Measurements from ENCODE around the gene INSIG2.

INSIG2 gene

DNA sequence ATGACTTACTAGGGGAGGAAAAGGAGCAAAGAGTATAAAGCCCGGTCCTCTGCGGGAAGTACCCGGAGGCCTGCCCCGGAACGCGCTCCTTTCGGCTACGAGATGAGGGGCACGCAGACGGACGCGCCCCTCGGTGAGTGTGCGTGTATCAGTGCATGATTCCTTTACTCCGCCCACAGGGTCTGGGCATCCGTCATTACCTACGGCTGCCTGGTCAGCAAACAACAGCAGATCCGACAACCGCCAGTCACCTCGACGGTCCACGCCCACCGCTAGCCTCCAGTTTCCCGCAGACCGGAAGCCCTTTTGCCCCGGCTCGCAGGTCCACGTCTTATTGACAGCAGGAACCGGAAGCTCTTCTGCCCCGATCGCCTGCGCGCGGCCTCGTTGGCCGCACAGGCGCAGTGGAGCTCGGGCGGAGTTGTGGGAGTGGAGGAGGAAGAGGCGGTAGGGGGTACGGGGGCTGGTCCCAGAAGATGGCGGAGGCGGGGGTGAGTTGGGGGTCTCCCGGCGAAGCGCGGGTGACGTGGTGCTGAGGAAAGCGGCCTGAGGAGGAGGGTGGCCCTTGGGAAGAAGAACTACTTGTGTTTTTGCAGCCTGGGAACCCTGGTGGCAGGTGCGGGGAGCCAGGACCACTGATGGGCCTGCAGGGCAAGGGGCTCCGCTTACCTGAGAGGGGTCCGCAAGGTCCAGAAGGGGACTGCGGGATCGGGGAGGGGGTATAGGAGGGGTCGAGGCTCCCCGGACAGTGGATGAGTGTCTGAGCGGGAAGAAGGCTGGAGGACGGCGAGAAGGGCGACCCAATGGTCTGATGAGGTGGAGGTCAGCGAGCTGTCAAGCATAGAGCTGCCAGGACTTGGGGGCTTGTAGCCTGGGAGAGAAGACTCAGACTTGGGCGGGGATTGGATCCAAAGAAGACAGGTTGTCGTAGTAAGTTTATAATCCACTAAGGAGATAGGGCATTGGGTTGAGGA is at the start of gene INSIG2:
Gene INSIG2, plus strand, starts transcription at position 421 of the 974 bp plus-strand sequence. CDS start 8,086 bp downstream, outside the sequence.
- peak; percentile 91 to 95 for DNase-seq

DNA sequence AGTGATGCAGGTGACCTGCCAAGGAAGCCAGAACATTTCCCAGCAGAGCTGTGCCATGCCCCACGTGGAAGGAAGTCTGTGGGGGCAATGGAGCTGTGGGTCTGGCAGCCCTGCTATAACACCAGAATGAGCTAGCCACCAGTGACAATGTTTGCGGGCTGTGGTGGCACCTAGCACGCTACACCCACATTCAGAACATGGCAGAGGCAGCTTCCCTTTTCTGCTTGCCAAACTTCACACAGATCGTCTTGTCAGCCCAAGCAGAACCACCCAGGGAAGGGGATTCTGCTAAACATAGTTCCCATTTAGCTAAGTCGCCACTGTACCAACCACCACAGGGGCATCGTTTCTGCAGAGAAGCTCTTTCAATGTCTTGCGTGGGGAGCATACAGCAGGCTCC is 47.4 kb upstream of the INSIG2 start:
- DNase-seq, result no peak

DNA sequence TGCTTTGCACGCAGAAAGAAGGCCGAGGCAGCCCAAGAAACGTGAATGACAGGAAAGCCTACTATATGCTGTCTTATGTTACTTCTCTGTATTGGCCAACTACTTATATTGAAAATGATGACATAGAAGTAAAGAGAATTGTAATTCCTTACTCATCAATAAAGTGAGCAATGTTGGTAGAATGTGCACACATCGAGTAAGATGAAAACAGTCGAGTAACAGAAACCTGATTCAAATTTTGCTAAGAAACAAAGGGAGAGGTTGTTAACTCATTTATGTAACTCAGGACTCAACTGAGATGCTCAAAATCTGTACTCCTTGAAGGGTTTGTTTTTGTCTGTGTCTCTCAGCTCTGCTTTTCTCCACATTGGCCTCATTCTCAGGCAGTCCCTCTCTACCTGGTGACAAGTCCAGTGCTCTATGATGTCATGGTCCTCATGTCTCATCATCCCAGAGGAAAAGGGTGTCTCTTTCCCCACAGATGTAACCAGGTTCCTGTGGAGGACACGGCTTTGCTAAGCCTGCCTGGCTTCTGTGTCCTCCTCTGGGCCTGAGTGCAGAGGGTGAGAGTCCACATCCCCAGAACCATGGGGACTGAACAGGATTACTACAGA is 44.1 kb upstream of the INSIG2 start:
- no peak for DNase-seq

DNA sequence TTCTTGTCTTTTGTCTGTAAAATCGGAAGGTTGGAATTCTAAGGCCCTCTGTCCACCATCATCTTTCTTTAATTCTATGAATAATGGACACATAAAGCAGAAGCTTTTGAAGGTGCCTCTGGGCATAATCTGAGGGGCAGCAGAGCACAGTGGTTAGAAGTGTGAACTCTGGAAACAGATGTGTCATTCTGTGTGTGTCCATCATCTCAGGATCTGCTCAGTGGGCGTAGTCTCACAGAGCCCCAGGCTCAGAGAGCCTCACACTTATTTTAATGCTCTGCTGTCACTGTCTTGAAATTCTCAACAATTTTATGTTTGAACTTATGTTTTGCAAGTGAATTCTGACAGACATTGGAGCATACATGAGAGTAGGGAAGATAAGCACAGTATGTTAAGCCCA is 43.4 kb upstream of the INSIG2 start:
- DNase-seq, result no peak

DNA sequence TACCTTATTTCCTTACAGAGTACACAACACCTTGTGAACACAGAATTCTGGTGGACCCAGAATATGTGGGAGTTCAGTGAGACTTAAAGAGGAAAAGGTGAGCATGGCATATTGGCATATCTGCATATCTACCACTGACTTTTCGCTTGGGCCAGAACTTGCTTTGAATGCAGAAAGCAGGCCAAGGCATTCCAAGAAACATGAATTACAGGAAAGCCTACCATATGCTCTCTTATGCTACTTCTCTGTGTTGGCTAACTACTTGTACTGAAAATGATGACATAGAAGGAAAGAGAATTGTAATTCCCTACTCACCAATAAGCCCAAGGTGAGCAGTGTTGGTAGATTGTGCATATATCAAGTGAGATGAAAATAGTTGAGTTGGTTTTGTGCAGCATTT is 43.0 kb upstream of the INSIG2 start:
- no peak for DNase-seq

DNA sequence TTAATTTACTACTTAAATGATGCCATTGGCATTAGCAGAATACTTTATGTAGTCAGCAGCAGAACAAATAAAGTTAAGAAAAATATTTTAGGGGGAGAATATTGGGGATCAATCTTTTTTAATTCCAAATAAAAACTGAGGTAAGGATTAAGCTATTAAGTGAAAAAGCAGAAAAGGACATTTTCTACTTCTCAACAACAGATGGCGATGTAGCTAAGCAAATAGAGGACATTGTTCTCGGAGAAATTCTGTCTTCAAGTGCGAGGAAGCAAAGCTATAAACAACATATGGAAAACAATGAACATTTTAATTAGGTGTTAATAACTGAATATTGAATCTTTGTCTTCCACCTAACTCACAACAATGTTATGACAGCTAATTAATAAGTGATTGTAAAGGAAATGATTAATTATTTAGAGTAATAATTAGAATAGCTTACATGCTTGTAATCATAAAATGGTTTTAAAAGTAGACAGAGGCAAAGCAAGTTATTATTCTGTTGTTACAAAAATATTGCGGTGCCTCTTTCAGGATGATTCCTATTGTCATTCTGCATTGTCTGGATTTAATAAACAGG is 41.5 kb upstream of the INSIG2 start:
- no peak for DNase-seq

DNA sequence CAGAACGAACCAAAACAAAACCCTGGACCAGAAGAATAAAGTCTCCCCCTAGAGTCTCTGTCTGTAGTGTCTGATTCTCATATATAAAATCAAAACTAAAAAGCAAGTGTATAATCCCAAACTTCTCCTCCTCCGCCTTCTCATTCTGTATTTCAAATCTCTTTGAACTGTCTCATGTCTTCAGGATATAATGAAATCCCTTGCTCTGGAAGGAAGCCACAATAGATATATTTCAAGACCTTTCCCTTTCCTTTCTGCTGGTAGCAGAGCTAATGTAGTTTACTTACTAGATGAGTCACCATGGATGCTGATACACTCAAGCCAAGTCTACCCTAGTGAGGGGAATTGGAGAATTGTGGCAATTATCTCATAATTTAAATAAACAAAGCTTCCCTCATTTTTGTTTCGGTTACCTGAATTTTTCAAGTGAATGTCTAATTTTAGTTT is 40.9 kb upstream of the INSIG2 start:
- no peak for DNase-seq

DNA sequence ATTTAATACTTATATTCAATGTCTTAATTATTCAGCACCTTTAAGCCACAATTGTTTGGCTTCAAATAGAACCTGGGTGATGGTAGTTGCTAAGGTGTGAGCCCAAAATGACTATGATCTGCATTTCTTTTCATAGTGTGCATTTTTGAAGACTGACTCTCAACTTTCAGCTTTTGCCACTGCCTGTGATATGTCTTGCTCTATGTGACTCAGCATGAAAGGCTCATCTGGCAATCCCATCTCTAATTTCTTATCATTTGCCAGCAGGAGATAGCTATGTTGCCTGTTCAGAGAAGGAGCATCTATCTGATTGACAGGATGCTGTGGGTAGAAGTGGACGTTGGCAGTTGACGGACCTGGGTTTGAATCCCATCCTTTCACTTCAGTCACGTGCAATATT is 39.9 kb upstream of the INSIG2 start:
- DNase-seq, result no peak

DNA sequence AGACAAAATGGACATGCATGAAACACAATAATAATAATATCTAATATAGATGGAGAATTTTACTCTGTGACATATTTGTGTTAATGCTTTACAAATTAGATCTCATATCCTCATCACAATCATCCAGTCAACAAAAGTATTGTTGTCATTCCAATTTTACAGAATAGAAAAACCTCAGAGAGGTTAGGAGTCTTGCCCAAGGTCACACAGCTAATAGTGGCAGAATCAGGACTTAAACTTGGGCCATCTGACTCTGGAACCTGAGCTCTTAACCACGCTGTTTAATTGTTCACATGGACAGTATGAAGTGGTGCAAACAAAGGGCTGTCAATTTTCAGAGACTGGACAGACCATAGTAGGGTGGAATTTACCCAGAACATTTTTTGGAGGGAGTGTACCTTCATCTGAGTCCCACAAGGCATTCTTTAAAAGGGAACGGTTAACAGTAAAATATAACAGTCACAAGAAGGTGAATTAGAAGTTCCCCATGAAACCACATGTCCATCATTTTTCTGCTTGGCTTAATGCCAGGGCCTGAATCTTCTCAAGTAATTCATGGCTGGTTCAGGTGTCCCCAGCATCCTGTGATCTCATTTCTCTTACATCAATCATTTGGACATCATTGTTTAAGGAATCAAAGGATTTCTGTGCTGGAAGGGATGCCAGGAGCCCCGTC is 39.0 kb upstream of the INSIG2 start:
- DNase-seq, result no peak

DNA sequence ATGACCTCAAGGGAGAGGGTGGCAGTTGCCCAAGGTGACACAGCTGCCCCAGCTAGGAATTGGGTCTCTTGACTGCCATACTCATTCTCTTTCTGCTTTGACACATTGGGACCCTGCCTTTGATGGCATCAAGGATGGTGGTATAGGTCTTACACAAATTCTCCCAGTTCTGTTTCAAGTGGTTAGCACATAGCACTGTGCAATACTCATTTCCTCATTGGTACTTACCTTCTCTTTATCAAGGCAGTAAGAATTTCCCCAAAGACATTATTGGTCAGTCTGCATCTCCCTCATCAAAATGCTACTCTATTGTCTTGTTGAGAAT is 38.5 kb upstream of the INSIG2 start:
- no peak for DNase-seq

DNA sequence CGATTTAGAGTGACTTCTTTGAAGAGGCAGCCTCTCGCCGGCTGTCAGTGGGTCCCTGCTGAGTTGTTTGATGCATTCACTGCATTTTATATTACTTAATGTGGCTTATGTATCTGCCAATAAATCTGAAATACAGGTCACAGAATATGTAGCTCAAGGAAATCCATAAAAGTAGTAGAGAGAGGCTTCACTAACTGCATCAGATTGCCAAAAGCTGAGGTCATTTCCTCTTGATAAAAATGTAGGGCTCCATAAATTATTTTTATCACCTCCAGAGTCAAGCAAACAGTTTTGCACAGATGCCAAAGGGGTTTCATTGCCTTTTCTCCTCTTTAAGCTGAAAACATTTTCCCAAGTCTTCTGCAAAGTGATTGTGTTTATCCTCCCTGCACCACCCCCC is 37.9 kb upstream of the INSIG2 start:
- no peak for DNase-seq

DNA sequence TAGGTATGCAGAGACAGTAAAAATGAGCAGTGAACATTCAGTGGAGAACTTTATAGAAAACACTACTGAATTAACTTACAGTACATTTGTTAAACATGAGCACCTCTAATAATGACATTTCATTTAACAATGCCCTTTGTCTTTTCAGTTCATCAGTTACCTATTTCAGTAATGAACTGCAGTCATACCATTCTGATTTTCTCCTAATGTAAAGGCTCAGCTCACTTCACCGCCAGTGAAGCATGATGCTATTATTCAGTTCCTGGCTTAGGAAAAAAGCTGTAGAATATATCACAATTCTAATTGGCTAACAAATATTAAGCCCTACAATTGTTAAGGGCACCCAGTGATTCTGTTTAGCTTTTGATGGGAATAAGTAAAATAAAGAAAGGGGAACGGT is 37.3 kb upstream of the INSIG2 start:
- DNase-seq, result no peak

DNA sequence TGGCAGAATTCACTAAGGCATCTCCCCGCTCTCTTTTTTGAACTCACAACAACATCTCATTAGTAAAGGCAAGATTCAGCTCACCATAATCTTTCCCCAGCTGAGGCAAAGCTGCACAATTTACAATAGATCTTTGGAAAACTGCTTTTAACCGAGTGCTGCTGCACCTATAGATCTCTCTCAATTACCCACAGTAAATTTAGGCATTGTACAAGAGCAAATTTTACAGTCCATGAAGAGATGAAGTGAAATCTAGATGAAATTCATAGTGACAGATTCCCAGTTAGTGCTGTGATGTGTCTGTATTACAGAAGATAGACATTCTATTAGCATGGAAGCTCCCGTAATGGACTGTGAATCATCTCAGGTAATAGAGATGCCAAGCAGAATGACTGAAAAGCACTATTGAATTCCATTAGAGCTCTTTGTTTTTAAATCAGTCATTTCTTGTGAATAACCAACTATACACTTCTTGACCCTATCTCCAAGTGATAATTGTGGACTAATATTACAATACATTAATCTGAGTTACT is 36.4 kb upstream of the INSIG2 start:
- no peak for DNase-seq

DNA sequence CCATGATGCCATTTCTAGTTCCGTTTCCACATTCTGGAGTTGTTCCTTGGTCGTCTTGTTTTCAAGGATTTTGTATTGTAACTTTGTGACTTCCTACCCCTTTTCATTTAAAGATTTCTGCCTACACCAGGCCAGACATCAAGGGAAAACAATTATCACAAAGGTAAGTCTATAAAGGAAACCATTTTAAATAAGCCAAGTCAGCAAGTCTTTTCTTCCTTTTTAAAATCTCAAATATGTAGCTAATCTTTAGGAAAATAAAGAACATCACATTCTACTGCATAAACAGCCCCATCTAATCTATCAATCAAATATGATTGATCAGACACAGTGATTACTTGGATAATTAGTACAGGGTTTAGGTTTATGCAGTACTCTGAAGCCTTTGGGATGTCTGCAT is 35.8 kb upstream of the INSIG2 start:
- no peak for DNase-seq

DNA sequence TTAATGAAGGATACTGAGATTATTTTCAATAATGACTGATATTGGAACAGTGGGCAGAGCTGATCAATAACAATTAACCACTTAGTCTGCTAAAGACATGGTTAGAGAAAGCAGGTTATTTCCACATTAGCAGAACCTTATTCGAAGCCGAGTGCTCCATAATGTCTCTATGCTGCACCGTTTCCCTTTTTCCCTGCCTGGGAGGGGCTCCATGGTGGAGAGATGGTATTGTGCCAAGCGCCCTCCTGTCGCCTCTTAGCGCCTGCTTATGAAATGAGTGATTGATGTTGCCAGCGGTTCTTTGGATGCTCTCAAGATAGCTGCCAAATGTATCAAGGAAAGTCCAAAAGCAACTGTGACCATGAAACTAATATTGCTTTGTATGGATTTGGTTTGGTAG is 34.6 kb upstream of the INSIG2 start:
- DNase-seq, result no peak

DNA sequence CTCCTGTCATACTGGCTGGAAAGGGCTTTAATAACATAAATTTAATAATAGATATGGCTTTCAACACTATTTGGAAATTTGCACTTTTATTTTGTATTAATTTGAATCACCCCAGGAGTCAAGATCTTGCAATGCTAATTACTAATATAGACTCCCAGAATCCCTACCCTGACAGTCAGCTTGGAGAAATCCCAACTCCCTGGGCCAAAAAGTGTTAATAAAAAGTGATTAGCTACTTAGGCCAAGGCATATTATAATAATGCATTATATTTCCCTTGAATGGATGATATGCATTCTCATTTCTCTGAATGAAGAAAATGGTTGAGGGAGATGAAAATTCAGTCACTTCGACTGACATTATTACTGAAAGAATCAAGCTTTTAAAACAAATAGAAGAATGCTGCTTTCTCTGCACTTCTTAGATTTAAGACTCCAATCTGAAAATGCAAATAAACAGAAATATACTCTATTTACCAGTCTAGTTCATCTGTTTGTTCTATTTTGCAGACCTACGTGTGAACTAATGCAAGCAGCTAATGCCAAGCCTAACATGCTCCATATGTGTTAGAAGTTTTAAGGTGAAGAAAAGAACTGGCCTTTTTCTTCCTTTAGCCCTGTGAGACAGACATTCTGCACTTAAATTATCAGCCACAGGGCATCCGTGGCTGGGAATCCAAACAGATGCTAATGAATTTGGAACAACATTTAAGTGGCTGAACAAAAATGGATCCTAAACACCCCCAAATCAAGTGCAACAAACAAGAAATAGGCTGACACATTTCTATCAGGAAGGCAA is 33.9 kb upstream of the INSIG2 start:
- no peak for DNase-seq

DNA sequence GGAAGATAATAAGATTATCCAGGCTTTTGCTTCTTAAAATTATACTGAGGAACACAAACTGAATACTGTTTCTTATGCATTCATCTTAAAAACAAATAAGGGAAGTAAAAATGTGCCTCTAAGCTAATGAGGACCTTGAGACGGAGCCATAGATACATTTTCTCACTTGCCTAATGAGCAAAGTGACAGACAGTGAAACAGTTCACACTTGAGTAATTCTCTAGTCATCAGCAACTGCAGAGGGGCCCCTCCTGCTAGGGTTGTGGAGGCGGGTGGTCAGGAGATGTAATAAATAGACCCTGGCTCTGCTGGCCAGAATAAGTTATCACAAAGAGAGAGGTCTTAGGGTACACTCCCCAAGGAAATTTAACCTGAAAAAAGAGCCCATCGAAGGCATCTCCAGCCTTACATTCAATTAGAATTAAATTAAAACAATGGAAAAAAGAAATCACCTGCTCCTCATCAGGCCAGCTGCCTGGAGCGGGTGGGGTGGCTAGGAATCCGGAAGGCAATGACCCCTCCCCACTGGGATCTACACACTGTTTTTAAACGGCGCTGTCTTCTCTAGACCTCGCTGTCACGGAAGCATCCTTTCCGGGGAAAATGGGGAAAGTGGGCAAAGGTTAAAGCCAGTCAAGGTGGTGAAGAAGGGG is 32.6 kb upstream of the INSIG2 start:
- DNase-seq, result no peak

DNA sequence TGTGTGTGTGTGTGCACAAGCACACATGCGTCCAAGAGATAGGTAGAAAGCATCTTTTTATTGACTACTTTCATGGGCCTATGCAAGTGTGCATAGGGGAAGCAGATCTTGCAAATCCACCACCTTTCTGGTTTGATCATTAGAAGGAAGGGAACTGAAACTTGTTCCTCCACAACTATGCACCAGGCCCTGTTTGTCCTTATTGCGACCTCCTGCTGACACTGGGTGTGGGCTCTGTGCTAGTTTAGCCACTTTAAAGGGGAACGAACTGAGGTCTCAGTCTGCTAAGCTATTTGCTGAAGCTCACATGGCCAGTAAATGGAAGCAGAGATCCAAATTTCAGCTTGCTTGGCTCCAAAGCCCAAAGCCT is 32.1 kb upstream of the INSIG2 start:
- no peak for DNase-seq

DNA sequence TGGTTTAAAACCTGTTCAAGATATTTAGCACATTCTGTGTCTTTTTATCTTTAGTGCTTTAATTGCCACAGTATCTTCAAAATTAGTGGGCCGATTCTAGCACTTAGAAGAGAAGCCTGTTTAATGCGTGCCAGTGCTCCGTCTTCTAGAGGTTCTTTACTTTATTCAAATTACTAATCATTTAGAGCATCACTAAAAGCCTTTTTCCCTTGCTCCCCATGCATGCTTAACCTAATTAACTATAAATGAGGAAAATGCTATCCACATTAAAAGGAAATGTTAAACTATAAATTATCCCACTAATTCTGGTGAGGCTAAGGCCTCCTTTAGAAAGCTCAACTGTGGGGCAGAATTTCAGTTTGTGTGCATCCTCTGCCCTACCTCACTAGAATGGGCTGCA is 31.5 kb upstream of the INSIG2 start:
- DNase-seq, result no peak

DNA sequence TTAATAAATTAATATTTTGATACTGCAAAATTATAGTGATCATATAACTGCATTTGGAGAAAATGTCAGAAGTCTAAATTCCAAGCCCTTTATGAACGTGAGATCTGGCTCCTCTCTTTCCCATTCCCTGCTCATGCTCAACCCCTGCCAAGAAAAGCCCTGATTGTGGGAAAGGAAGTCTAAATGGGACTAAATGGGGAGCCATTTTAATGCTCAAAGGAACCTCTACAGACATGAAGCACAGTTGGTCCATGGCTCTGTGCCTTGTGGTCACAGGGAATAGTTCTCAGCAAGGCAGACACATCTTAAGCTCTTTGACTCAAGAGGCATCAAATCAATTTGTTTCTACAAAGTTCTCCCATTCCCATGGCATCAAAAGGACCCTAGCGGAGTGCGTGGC is 29.3 kb upstream of the INSIG2 start:
- DNase-seq, result no peak

DNA sequence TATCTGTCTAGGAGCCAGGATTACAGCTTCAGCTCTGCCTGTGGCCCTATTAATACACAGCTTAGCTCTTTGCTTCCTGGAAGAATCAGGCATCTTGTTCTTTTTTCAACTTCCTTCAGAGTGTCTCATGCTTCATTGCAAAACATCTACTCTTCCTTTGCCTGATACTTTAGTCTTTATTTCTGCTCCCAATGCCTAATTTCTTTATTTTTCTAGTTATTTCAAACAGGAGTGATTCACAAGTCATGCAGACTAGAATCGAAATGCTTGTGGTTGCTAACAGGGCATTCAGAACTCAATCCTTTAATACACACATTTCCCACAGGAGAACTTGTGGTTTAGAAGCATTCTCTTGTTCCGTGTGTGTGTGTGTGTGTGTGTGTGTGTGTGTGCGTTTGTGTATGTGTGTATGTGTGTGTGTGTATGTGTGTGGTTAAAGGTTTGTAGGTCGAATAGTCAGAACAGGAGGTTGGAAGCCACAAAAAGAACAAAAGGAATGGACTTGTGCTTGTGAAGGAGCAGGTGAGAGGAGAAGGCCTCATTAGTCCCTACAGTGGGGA is 28.3 kb upstream of the INSIG2 start:
- no peak for DNase-seq

All from activated T-cell treated with anti-CD3 and anti-CD28 coated beads, Interleukin-2, amount 50 U/mL, for 48 hours (primary cell).